ENCODE measurements around the gene GPX2. TPM values are rescaled to one million over a fixed set of nuclear protein-coding genes. Genes with fewer than 3 reads are reported as not detected.

The GPX2 gene
- total RNA-seq, 2 experiments from 2014 or later = not detected

DNA sequence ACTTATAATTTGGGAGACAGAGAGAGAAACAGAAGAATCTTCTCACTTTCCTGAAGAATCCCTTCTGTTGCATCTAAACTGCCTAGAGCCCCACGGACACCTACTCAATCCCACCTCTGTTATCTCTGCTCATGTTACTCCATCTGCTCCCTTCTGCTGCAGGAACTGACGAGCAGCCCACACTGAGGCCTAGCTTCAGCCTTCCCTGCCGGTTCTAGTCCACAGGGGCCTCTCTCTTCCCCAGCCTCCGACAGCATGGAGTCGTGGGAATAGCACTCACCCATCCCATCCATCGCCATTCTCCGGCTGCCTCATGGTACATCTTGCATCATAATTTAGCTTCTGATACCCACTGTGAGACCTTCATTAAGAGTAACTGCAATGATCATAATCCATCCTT, 25.6 kb upstream of the GPX2 start:
- H3K4me2 ChIP-seq (ENCODE audit: low read length) = no peak overlapping the region
- no peak overlapping the region for H2AFZ ChIP-seq (ENCODE audit: low read length)
- TF ChIP-seq, protein P1, sequence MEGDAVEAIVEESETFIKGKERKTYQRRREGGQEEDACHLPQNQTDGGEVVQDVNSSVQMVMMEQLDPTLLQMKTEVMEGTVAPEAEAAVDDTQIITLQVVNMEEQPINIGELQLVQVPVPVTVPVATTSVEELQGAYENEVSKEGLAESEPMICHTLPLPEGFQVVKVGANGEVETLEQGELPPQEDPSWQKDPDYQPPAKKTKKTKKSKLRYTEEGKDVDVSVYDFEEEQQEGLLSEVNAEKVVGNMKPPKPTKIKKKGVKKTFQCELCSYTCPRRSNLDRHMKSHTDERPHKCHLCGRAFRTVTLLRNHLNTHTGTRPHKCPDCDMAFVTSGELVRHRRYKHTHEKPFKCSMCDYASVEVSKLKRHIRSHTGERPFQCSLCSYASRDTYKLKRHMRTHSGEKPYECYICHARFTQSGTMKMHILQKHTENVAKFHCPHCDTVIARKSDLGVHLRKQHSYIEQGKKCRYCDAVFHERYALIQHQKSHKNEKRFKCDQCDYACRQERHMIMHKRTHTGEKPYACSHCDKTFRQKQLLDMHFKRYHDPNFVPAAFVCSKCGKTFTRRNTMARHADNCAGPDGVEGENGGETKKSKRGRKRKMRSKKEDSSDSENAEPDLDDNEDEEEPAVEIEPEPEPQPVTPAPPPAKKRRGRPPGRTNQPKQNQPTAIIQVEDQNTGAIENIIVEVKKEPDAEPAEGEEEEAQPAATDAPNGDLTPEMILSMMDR (conservative IDR thresholded peaks at IDR 0.05; ENCODE audit: low read length) = no peak
- no peak for TF ChIP-seq EZH2phosphoT487 (IDR thresholded peaks at IDR 0.05; ENCODE audit: borderline replicate concordance, low read depth, low read length)
- no peak for DNase-seq (ENCODE audit: low spot score)
- ChIA-PET POLR2A (interaction anchor here (1.1 kb wide), 1 partner anchor 9 kb away, joined by 4 read pairs; no protein-coding TSS in a partner anchor), CTCF (ENCODE audit: unreplicated experiment) (no interaction called here)
- intact Hi-C loops (cut with micrococcal nuclease; ENCODE audit: unreplicated experiment) = no loop called here
- H3K9me3 ChIP-seq (ENCODE audit: low read length) = no peaks in the 10 kb centered on the region
- H3K79me2 ChIP-seq (ENCODE audit: insufficient read depth, low read depth, low read length) = no peaks in the 10 kb centered on the region
- no peak overlapping the region for H3K27ac ChIP-seq (ENCODE audit: low read depth, low read length, poor library complexity, severe bottlenecking)
- H3K4me1 ChIP-seq (ENCODE audit: insufficient read depth, low read length, poor library complexity, severe bottlenecking) = peaks cover 11% of the 10 kb centered on the region
- no TSS peak for BruUV-seq (replicated peaks)
- no peak overlapping the region for H3K4me3 ChIP-seq (ENCODE audit: low read depth, low read length, poor library complexity, severe bottlenecking)
- H3K36me3 ChIP-seq (ENCODE audit: insufficient read depth, low read length) = no peaks in the 10 kb centered on the region
- H3K9me2 ChIP-seq (ENCODE audit: insufficient read depth, low read length) = no peaks in the 10 kb centered on the region
- no peaks in the 10 kb centered on the region; the same call in 1 of the 2 replicates for H4K20me1 ChIP-seq (ENCODE audit: insufficient read depth, low read length)

DNA sequence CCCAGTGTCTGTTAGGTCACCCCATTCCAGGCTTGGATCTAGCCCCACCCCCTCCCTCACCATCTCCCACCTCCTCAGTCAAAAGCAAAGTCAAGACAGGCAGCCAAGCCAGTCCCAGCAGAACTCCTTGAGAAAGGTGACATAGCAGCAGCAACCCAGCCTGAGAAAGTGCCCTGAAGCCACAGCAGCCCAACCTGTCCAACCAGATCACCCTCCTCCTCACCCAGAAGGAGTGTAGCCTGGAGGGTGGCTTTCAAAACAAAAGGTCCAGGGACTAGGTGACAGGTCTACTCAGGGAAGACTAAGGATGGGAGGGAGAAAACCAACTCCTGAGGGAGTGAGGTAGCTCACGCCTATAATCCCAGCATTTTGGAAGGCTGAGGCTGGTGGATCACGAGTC, 24.4 kb upstream of the GPX2 start:
- no peak for DNase-seq (ENCODE audit: low spot score)
- H2AFZ ChIP-seq (ENCODE audit: low read length) = no peak overlapping the region
- POLR2A ChIA-PET = interaction anchor here (0.6 kb wide), 1 partner anchor 843 kb away, joined by 3 read pairs; no protein-coding TSS in a partner anchor
- no peaks in the 10 kb centered on the region for H3K36me3 ChIP-seq (ENCODE audit: insufficient read depth, low read length)
- no peaks in the 10 kb centered on the region for H3K9me2 ChIP-seq (ENCODE audit: insufficient read depth, low read length)
- no peaks in the 10 kb centered on the region for H3K79me2 ChIP-seq (ENCODE audit: insufficient read depth, low read depth, low read length)
- H3K27ac ChIP-seq (ENCODE audit: low read depth, low read length, poor library complexity, severe bottlenecking) = no peak overlapping the region
- H3K4me1 ChIP-seq (ENCODE audit: insufficient read depth, low read length, poor library complexity, severe bottlenecking) = peaks cover 11% of the 10 kb centered on the region
- BruUV-seq (replicated peaks) = no TSS peak
- CTCF ChIA-PET (ENCODE audit: unreplicated experiment) = no interaction called here
- intact Hi-C loops (cut with micrococcal nuclease; ENCODE audit: unreplicated experiment) = no loop called here
- H3K4me2 ChIP-seq (ENCODE audit: low read length) = no peak overlapping the region
- H4K20me1 ChIP-seq (ENCODE audit: insufficient read depth, low read length) = no peaks in the 10 kb centered on the region
- H3K4me3 ChIP-seq (ENCODE audit: low read depth, low read length, poor library complexity, severe bottlenecking) = no peak overlapping the region
- TF ChIP-seq EZH2phosphoT487 (IDR thresholded peaks at IDR 0.05; ENCODE audit: borderline replicate concordance, low read depth, low read length) = no peak
- TF ChIP-seq, protein P1 (conservative IDR thresholded peaks at IDR 0.05; ENCODE audit: low read length) = no peak
- H3K9me3 ChIP-seq (ENCODE audit: low read length) = no peaks in the 10 kb centered on the region

DNA sequence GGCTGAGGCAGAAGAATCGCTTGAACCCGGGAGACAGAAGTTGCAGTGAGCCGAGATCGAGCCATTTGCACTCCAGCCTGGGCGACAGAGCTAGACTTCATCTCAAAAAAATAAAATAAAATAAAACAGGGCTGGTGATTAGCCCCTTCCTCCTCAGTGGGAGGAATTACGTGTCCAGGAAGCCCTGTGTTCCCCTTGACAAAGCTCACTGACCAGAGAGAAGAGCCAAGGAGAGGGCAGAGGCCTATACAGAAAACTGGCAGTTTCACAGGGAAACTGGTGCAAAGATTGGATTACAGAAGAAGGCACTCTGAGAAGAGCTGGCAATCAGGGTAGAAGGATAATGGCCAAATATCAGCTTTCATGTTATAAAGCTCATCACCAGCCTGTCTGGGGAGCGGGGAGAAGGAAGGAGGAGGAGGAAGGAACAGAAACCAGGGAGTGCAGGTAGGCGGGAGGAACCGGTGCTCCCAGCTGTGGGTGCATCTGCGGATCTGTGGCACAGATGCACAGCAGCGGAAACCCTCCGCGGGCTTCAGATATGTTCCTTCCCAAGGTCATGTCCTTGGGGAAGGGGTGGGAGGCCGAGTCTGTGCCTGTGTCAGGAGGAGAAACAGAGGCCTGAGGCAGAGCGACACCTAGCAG, 22.9 kb upstream of the GPX2 start:
- no peak for DNase-seq (ENCODE audit: low spot score)
- no peak overlapping the region for H3K4me3 ChIP-seq (ENCODE audit: low read depth, low read length, poor library complexity, severe bottlenecking)
- no peaks in the 10 kb centered on the region for H3K9me2 ChIP-seq (ENCODE audit: insufficient read depth, low read length)
- peaks cover 11% of the 10 kb centered on the region for H3K4me1 ChIP-seq (ENCODE audit: insufficient read depth, low read length, poor library complexity, severe bottlenecking)
- BruUV-seq (replicated peaks) = no TSS peak
- no peaks in the 10 kb centered on the region for H3K79me2 ChIP-seq (ENCODE audit: insufficient read depth, low read depth, low read length)
- intact Hi-C loops (cut with micrococcal nuclease; ENCODE audit: unreplicated experiment) = no loop called here
- no peaks in the 10 kb centered on the region for H3K9me3 ChIP-seq (ENCODE audit: low read length)
- POLR2A ChIA-PET = interaction anchor here (0.6 to 0.7 kb wide), 2 partner anchors 10 to 522 kb away, joined by 3 to 4 read pairs; no protein-coding TSS in a partner anchor
- CTCF ChIA-PET (ENCODE audit: unreplicated experiment) = no interaction called here
- TF ChIP-seq, protein P1 (conservative IDR thresholded peaks at IDR 0.05; ENCODE audit: low read length) = no peak
- TF ChIP-seq EZH2phosphoT487 (IDR thresholded peaks at IDR 0.05; ENCODE audit: borderline replicate concordance, low read depth, low read length) = no peak
- no peak overlapping the region for H2AFZ ChIP-seq (ENCODE audit: low read length)
- H3K4me2 ChIP-seq (ENCODE audit: low read length) = no peak overlapping the region
- no peaks in the 10 kb centered on the region for H4K20me1 ChIP-seq (ENCODE audit: insufficient read depth, low read length)
- H3K27ac ChIP-seq (ENCODE audit: low read depth, low read length, poor library complexity, severe bottlenecking) = no peak overlapping the region
- no peaks in the 10 kb centered on the region for H3K36me3 ChIP-seq (ENCODE audit: insufficient read depth, low read length)
